HK-2 (cell line): ENCODE data around the gene FAAP100.
"Not testable (repeated sequence)": the region's sequence is repeated elsewhere in the genome, so short reads cannot be mapped to it uniquely, and the experiment has no call there.

ENCODE experiments used
- DNase-seq: peaks from one replicate; pipeline ENCODE4 v3.0.0-alpha.2; 2018; ENCODE audit not compliant: unreplicated experiment

The FAAP100 gene

GRCh38 chr17:81538651-81539570, 13.2 kb downstream of the FAAP100 start:
- no peak for DNase-seq

- DNase-seq, result no peak
Observed at GRCh38 chr17:81537856-81538555, 14.1 kb downstream of the FAAP100 start.

- no peak for DNase-seq
Observed at GRCh38 chr17:81537343-81537855, 14.8 kb downstream of the FAAP100 start.

GRCh38 chr17:81536299-81537290, 15.6 kb downstream of the FAAP100 start:
- DNase-seq, result no peak

GRCh38 chr17:81535480-81536298, 16.5 kb downstream of the FAAP100 start:
- DNase-seq, result no peak

GRCh38 chr17:81535007-81535328, 17.2 kb downstream of the FAAP100 start:
- no peak for DNase-seq

- DNase-seq, result no peak
Observed at GRCh38 chr17:81534157-81535006, 17.8 kb downstream of the FAAP100 start.

- no peak for DNase-seq
Observed at GRCh38 chr17:81533339-81534141, 18.6 kb downstream of the FAAP100 start.

- DNase-seq, result no peak
Observed at GRCh38 chr17:81532490-81533287, 19.5 kb downstream of the FAAP100 start.

- DNase-seq, result not testable (repeated sequence)
Observed at GRCh38 chr17:81531998-81532404, 20.2 kb downstream of the FAAP100 start.

GRCh38 chr17:81531013-81531412, 21.1 kb downstream of the FAAP100 start:
- DNase-seq, result not testable (repeated sequence)

GRCh38 chr17:81529437-81529803, 22.7 kb downstream of the FAAP100 start:
- DNase-seq, result no peak

- no peak for DNase-seq
Observed at GRCh38 chr17:81528651-81529436, 23.3 kb downstream of the FAAP100 start.

GRCh38 chr17:81528384-81528650, 23.8 kb downstream of the FAAP100 start:
- DNase-seq, result no peak

GRCh38 chr17:81527591-81528383, 24.4 kb downstream of the FAAP100 start, which contains the start of gene FSCN2:
Gene FSCN2 (plus strand): TSS chr17:81528377. CDS start chr17:81528532, 155 bp downstream.
- no peak for DNase-seq

GRCh38 chr17:81526662-81527571, 25.2 kb downstream of the FAAP100 start:
- no peak for DNase-seq
